HCT116 (cell line): ENCODE results near the gene BDNF. TPM values are rescaled to one million over a fixed set of nuclear protein-coding genes. Genes with fewer than 3 reads are reported as not detected.

ENCODE experiments used
- ATAC-seq: fragments of 200-7000 bp; cut with Tn5 transposase; 2 replicates; pipeline ENCODE4 v1.9.1; 2020; ENCODE audit warnings: mild to moderate bottlenecking, moderate library complexity
- BruUV-seq: library from RNA; stranded (reverse); fragments of 400-500 nt; replicated peaks from 2 replicates; lab custom pipeline; 2021; lab: Mats Ljungman, UMichigan
- CTCF ChIA-PET: fragments of 300-600 bp; sonication (Branson Sonifier 250); formaldehyde crosslinking; loops from one replicate; lab custom pipeline; 2021; ENCODE audit warnings: antibody characterized with exemption; lab: Charles Lee
- POLR2A ChIA-PET: fragments of 300-600, 350-600 bp; sonication (Branson Sonifier 250); formaldehyde crosslinking; loops from one replicate; lab custom pipeline; 2021; ENCODE audit warnings: antibody characterized with exemption; lab: Charles Lee
- RAD21 ChIA-PET, 2 experiments: fragments of 300-600 bp; sonication (Branson Sonifier 250); formaldehyde crosslinking; loops; one replicate each; lab custom pipeline; 2023; ENCODE audit warnings: low total read pairs in 2 of 2; ENCODE audit not compliant: uncharacterized antibody in 2 of 2, unreplicated experiment in 2 of 2, low non-redundant PET in 1 of 2; lab: Charles Lee
- DNase-seq: peaks from one replicate; pipeline ENCODE4 v3.0.0-alpha.2; 2010; ENCODE audit warnings: low read depth, low spot score
- H2AFZ ChIP-seq: fragments of 200-600 bp; shearing (Covaris generic), sonication (generic); 2 replicates; pipeline ENCODE4 v1.6.1; 2017; ENCODE audit warnings: low read depth, mixed run types, mixed read lengths, antibody characterized with exemption, low read length; ENCODE audit not compliant: poor library complexity, severe bottlenecking
- H3K27ac ChIP-seq: 2 replicates; pipeline ENCODE4 v1.5.1; 2012; ENCODE audit warnings: low read depth, low read length
- H3K27me3 ChIP-seq: fragments of 200-600 bp; sonication (generic); 2 replicates; pipeline ENCODE4 v1.6.1; 2016; ENCODE audit warnings: mixed run types, low read length, mixed read lengths; ENCODE audit not compliant: insufficient read depth
- H3K36me3 ChIP-seq, 2 experiments: fragments of 200-500 bp in 1 of 2; fragments of 200-600 bp in 1 of 2; sonication (Bioruptor generic) in 1 of 2; sonication (generic) in 1 of 2; 2 replicates each; pipeline versions ENCODE4 v1.5.1 to v1.6.1; 2014 to 2016; ENCODE audit warnings: low read length in 2 of 2, inconsistent platforms in 1 of 2, mixed read lengths in 1 of 2, mixed run types in 1 of 2; ENCODE audit not compliant: insufficient read depth in 2 of 2, control insufficient read depth in 1 of 2
- H3K4me1 ChIP-seq, 2 experiments: fragments of 200-600 bp in 1 of 2; sonication (generic) in 1 of 2; 2 replicates each; pipeline versions ENCODE4 v1.5.1 to v1.6.1; 2012 to 2017; ENCODE audit warnings: low read length in 2 of 2, inconsistent platforms in 1 of 2, mild to moderate bottlenecking in 1 of 2, mixed read lengths in 1 of 2, mixed run types in 1 of 2, moderate library complexity in 1 of 2; ENCODE audit not compliant: insufficient read depth in 2 of 2, control insufficient read depth in 1 of 2
- H3K4me2 ChIP-seq: fragments of 200-600 bp; sonication (generic); 2 replicates; pipeline ENCODE4 v1.6.1; 2017; ENCODE audit warnings: mixed run types, low read length, mixed read lengths
- H3K4me3 ChIP-seq, 2 experiments: fragments of 200-600 bp in 1 of 2; sonication (generic) in 1 of 2; replicated peaks in 1 of 2; 2 replicates each; pipeline ENCODE4 v1.5.1; 2011 to 2016; ENCODE audit warnings: low read length in 2 of 2, control low read depth in 1 of 2, low read depth in 1 of 2, mild to moderate bottlenecking in 1 of 2, mixed read lengths in 1 of 2, mixed run types in 1 of 2
- H3K79me2 ChIP-seq: fragments of 200-600 bp; sonication (generic); 2 replicates; pipeline ENCODE4 v1.6.1; 2017; ENCODE audit warnings: mild to moderate bottlenecking, mixed run types, low read length, moderate library complexity, mixed read lengths; ENCODE audit not compliant: insufficient read depth
- H3K9ac ChIP-seq: fragments of 200-600 bp; sonication (generic); 2 replicates; pipeline ENCODE4 v1.6.1; 2016; ENCODE audit warnings: low read length, mixed read lengths
- H3K9me2 ChIP-seq: fragments of 200-600 bp; sonication (generic), shearing (Covaris generic); 2 replicates; pipeline ENCODE4 v1.6.1; 2017; ENCODE audit warnings: mixed run types, mild to moderate bottlenecking, moderate library complexity; ENCODE audit not compliant: insufficient read depth
- H3K9me3 ChIP-seq, 2 experiments: fragments of 200-500 bp in 1 of 2; fragments of 200-600 bp in 1 of 2; sonication (Bioruptor generic) in 1 of 2; sonication (generic) in 1 of 2; 2 replicates each; pipeline ENCODE4 v1.6.1; 2014 to 2017; ENCODE audit warnings: low read length in 2 of 2, mixed read lengths in 2 of 2, inconsistent platforms in 1 of 2, low read depth in 1 of 2, mild to moderate bottlenecking in 1 of 2, mixed run types in 1 of 2, moderate library complexity in 1 of 2; ENCODE audit not compliant: control insufficient read depth in 1 of 2, insufficient read depth in 1 of 2
- H4K20me1 ChIP-seq: fragments of 200-600 bp; sonication (generic), shearing (Covaris generic); 2 replicates; pipeline ENCODE4 v1.6.1; 2017; ENCODE audit warnings: mixed run types, mild to moderate bottlenecking, moderate library complexity; ENCODE audit not compliant: insufficient read depth
- EGR1 ChIP-seq: IDR thresholded peaks from 2 replicates; pipeline ENCODE4 v1.6.1; 2012; ENCODE audit warnings: low read depth
- RAD21 ChIP-seq: IDR thresholded peaks from 2 replicates; pipeline ENCODE4 v1.6.1; 2012; ENCODE audit warnings: low read depth, mild to moderate bottlenecking
- ZFX ChIP-seq: fragments of 450-650 bp; IDR thresholded peaks from 2 replicates; pipeline ENCODE4 v1.6.1; 2017
- intact Hi-C: fragments of 100-400 bp; cut with micrococcal nuclease; formaldehyde crosslinking; loops from 2 replicates; pipeline ENCODE4 v1.10.0; 2022
- total RNA-seq: library from RNA; stranded (reverse); gene quantifications from one replicate; pipeline ENCODE4 v1.2.1, GENCODE V29; 2021; ENCODE audit not compliant: unreplicated experiment
- TF ChIP-seq, protein P1 (sequence below), 3 experiments: fragments of 200-600 bp in 1 of 3; sonication (generic) in 1 of 3; IDR thresholded peaks in 2 of 3; conservative IDR thresholded peaks in 1 of 3; 2 replicates each; pipeline ENCODE4 v1.5.1; 2012 to 2017; ENCODE audit warnings: low read depth in 2 of 3, low read length in 2 of 3, antibody characterized with exemption in 1 of 3, borderline replicate concordance in 1 of 3, control low read depth in 1 of 3, mild to moderate bottlenecking in 1 of 3, mixed read lengths in 1 of 3, mixed run types in 1 of 3, moderate library complexity in 1 of 3; ENCODE audit not compliant: insufficient read depth in 1 of 3
- TF ChIP-seq, protein P2 (sequence below): IDR thresholded peaks from 2 replicates; pipeline ENCODE4 v1.6.1; 2012

Gene BDNF
- total RNA-seq, 1 experiment from 2014 or later: 22.0 TPM

DNA sequence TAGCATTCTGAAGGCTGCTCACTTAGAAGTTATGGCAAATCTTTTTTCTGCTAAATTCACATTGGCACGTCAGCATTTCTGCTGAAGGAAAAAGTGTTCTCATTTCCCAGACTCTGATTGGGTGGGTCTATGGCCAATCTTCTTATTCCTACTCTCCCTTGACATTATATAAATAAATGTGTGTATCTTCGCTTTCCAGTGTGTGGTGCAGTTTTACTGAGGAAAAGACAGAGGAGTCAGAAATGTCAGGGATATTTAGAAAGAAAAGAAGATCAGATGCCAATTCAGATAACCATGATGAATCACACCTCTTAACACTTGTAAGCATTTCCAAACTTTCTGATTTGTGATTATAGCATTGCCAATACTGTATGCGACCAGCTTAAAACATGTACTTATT is 3.2 kb upstream of the BDNF start:
- ChIA-PET CTCF (interaction anchor here (1.9 to 4.8 kb wide), 2 partner anchors 14 to 826 kb away, joined by 9 to 39 read pairs; no protein-coding TSS in a partner anchor), POLR2A (interaction anchor here (1.4 kb wide), 1 partner anchor 13 kb away, joined by 5 read pairs; no protein-coding TSS in a partner anchor), RAD21 (no interaction called here)
- DNase-seq (no peak), ATAC-seq (no peak)
- no peak overlapping the region for H3K27ac ChIP-seq
- no peaks in the 10 kb centered on the region for H3K9me3 ChIP-seq
- peaks cover 22 to 34% of the 10 kb centered on the region in 2 experiments for H3K4me1 ChIP-seq
- H4K20me1 ChIP-seq: no peaks in the 10 kb centered on the region
- TF ChIP-seq RAD21: peak; percentile 57
- TF ChIP-seq, protein P1, sequence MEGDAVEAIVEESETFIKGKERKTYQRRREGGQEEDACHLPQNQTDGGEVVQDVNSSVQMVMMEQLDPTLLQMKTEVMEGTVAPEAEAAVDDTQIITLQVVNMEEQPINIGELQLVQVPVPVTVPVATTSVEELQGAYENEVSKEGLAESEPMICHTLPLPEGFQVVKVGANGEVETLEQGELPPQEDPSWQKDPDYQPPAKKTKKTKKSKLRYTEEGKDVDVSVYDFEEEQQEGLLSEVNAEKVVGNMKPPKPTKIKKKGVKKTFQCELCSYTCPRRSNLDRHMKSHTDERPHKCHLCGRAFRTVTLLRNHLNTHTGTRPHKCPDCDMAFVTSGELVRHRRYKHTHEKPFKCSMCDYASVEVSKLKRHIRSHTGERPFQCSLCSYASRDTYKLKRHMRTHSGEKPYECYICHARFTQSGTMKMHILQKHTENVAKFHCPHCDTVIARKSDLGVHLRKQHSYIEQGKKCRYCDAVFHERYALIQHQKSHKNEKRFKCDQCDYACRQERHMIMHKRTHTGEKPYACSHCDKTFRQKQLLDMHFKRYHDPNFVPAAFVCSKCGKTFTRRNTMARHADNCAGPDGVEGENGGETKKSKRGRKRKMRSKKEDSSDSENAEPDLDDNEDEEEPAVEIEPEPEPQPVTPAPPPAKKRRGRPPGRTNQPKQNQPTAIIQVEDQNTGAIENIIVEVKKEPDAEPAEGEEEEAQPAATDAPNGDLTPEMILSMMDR (IDR thresholded peaks at IDR 0.05 in 2 of 3, conservative IDR thresholded peaks at IDR 0.05 in 1 of 3; ENCODE audit: borderline replicate concordance in 1 of 3, insufficient read depth in 1 of 3, low read depth in 2 of 3, low read length in 2 of 3): peak in 2 of 3 experiments; percentile 9 to 16; a peak in 2 of 6 replicates
- TF ChIP-seq, protein P2, sequence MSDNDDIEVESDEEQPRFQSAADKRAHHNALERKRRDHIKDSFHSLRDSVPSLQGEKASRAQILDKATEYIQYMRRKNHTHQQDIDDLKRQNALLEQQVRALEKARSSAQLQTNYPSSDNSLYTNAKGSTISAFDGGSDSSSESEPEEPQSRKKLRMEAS: no peak
- peaks cover 28% of the 10 kb centered on the region for H3K79me2 ChIP-seq
- no peaks in the 10 kb centered on the region for H3K36me3 ChIP-seq
- no peaks in the 10 kb centered on the region for H3K27me3 ChIP-seq
- intact Hi-C loops: no loop called here
- no peak overlapping the region for H3K4me3 ChIP-seq
- H2AFZ ChIP-seq: peak overlapping the region; percentile 94
- H3K9me2 ChIP-seq: no peaks in the 10 kb centered on the region; the same call in 1 of the 2 replicates
- no peak overlapping the region for H3K4me2 ChIP-seq
- H3K9ac ChIP-seq: no peak overlapping the region
- no TSS peak for BruUV-seq

DNA sequence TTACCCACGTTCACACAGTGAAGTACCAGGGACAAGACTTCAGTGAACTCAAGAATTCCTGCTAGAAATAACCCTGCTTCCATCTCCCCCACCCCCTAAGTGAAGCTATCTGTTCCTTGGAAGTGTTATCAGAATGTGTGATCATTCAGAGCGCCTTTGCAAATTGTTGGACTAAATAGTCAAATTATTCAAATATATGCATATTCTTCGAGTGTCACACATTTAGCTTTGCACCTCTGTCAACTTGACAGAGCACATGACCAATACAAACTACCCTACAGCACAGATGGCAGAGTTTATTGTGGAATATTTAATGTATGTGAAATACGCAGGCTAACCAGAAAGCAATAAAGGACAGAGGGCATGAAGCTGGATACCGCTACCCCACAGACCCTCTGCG is 2.6 kb upstream of the BDNF start:
- no peaks in the 10 kb centered on the region for H3K36me3 ChIP-seq
- H3K9me3 ChIP-seq: no peaks in the 10 kb centered on the region
- ATAC-seq (no peak), DNase-seq (no peak)
- H3K4me3 ChIP-seq: no peak overlapping the region
- no peaks in the 10 kb centered on the region for H3K27me3 ChIP-seq
- no peaks in the 10 kb centered on the region; the same call in 1 of the 2 replicates for H4K20me1 ChIP-seq
- no peak overlapping the region for H3K9ac ChIP-seq
- peak overlapping the region; percentile 94 for H2AFZ ChIP-seq
- ChIA-PET RAD21 (no interaction called here), POLR2A (interaction anchor here (1.4 kb wide), 1 partner anchor 14 kb away, joined by 5 read pairs; no protein-coding TSS in a partner anchor), CTCF (interaction anchor here (4.8 to 5.0 kb wide), 2 partner anchors 15 to 828 kb away, joined by 39 to 69 read pairs; no protein-coding TSS in a partner anchor)
- H3K79me2 ChIP-seq: peaks cover 34% of the 10 kb centered on the region
- BruUV-seq: no TSS peak
- intact Hi-C loops: no loop called here
- TF ChIP-seq ZFX (no peak), EGR1 (no peak)
- H3K4me1 ChIP-seq: peaks cover 27 to 41% of the 10 kb centered on the region in 2 experiments
- H3K27ac ChIP-seq: peak overlapping the region; percentile 89; the same call in 1 of the 2 replicates
- H3K4me2 ChIP-seq: peak overlapping the region; percentile 93; the same call in 1 of the 2 replicates
- H3K9me2 ChIP-seq: no peaks in the 10 kb centered on the region
